VCaP (cell line): Measurements from ENCODE around the gene ADGRD2.

Experiments used
- H3K27ac ChIP-seq: fragments of 450-650 bp; 2 replicates; pipeline ENCODE4 v1.5.1; 2017
- TF ChIP-seq, protein P1 (sequence below): fragments of 450-650 bp; conservative IDR thresholded peaks from 2 replicates; pipeline ENCODE4 v1.5.1; 2017; ENCODE audit warnings: mild to moderate bottlenecking, moderate library complexity

The ADGRD2 gene

DNA sequence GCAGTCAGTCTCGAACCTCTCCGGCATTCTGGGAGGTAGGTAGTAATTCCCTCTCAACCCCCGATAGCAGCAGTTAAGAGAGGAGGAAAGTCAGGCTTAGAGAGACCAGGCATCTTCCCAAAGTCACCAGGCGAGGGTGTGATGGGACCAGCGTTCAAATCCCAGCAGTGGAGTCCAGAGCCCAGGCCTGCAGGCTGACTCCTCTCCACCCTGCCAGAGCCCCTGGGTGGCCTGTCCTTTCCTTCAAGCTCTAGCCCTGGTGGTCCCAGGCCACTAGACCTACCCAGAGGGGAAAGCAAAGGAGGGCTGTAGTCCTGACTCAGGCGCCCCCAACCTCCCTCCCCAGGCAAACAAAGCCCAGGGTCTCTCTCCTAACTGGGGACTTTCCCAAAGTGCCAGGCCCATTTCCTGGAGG is 61.2 kb downstream of the ADGRD2 start:
- no peak overlapping the region for H3K27ac ChIP-seq
- TF ChIP-seq, protein P1, sequence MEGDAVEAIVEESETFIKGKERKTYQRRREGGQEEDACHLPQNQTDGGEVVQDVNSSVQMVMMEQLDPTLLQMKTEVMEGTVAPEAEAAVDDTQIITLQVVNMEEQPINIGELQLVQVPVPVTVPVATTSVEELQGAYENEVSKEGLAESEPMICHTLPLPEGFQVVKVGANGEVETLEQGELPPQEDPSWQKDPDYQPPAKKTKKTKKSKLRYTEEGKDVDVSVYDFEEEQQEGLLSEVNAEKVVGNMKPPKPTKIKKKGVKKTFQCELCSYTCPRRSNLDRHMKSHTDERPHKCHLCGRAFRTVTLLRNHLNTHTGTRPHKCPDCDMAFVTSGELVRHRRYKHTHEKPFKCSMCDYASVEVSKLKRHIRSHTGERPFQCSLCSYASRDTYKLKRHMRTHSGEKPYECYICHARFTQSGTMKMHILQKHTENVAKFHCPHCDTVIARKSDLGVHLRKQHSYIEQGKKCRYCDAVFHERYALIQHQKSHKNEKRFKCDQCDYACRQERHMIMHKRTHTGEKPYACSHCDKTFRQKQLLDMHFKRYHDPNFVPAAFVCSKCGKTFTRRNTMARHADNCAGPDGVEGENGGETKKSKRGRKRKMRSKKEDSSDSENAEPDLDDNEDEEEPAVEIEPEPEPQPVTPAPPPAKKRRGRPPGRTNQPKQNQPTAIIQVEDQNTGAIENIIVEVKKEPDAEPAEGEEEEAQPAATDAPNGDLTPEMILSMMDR = no peak

DNA sequence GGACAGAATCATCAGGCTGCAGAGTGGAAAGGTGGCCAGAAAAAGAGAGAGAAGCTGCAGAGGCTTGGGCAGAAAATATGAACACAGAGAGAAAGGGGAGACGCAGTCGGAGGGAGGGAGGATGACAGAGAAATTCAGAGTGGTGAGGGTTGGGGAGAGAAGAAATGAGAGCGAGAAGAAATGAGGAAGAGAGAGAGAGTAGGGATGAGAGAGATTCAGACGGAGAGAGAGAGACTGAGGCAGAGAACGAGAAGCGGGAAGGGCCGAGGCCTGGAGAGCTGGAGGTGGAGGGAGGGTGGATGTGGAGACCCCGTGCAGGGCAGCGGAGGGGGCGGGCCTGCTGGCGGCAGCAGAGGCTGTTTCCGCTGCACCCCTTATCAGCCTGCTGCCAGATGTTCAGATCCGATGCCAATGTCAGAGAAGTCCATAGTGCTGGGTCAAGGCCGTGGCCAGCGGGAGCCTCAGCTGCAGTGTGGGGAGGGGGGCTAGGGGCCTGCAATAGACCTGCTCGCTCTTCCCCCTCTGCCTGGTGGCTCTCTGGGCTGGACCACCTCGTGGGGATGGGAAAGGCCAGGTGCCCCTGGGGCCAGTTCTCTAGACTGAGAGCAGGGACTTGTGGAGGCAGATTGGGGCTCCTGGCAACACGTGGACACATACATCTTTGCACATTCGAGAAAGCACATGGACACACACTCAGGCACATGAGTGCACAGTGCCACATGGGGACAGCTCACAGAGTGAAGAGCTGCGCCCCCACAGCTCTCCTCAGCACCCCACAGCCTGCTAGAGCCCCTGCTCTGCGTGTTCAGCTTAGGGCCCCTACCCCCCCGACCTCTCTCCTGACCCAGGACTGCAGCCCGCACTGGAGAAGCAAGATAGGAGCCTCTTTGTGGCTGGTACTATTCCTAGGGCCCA is 61.9 kb downstream of the ADGRD2 start:
- TF ChIP-seq, protein P1 = no peak
- no peak overlapping the region for H3K27ac ChIP-seq

DNA sequence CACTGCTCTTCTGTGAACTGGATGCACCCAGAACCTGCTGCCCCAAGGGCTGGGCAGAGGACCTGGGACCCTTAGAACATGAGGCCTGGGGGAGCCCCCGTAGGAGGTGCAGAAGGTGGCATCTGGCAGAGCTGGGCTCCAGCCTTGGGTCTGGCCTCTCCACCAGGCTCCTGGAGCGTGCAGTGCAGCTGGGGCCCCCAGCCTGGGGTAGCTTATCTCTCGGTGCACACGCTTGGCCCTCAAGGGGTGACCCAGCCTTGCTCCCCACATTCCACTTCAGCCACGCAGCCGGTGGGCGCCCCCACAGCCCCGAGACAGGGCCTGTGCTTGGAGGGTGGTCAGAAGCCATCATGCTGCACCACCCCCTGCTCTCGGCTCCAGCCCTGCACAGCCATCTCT is 62.6 kb downstream of the ADGRD2 start:
- TF ChIP-seq, protein P1 = no peak
- H3K27ac ChIP-seq = no peak overlapping the region

DNA sequence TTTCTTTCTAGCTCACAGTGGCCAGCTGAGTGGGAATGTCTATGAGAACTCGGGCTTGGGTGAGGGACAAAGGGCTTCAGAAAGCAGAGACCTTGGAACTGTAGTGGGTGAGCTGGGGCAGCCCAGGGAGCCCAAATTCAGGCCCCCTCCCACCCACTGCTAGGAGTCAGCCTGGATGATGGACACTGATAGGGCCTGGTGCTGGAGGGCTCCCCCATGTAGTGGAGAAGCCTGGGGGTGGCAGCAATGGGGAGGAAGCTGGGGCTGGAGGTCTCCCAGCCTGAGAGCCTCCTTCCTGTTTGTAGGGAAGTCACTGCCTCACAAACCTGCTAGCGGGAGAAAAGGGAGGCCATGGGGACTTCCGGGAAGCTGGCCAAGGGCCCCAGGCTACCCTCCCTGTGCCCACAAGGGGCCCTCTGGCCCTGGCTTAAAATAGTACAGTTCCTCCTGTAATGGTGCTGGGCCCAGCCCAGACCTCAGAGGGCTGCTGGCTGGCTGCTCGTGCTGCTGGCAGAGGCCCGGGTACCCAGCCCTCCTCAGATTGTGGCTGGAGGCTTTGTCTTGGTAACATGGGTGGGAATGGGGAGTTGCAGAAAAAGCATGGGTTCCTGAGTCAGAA is 63.2 kb downstream of the ADGRD2 start:
- no peak overlapping the region for H3K27ac ChIP-seq
- TF ChIP-seq, protein P1 = no peak

DNA sequence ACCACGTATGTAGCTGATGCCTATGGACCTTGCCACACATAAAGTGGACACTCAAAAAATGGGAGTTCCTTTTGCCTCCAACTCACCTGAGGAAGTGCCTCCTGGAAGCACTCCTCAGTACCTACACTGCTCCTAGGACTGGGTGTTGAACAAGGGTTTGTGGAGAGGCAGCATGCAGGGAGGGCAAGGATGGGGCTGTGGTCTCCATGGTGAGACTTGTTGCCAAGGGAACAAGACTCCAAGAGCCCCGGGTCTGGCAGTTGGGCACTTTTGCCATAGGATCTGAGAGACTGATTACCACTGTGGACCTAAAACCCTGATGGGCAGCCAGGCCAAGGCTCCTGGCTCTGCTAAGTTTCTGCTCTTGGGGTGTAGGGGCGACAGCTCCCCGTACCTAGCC is 63.9 kb downstream of the ADGRD2 start:
- TF ChIP-seq, protein P1 = no peak
- H3K27ac ChIP-seq = no peak overlapping the region

DNA sequence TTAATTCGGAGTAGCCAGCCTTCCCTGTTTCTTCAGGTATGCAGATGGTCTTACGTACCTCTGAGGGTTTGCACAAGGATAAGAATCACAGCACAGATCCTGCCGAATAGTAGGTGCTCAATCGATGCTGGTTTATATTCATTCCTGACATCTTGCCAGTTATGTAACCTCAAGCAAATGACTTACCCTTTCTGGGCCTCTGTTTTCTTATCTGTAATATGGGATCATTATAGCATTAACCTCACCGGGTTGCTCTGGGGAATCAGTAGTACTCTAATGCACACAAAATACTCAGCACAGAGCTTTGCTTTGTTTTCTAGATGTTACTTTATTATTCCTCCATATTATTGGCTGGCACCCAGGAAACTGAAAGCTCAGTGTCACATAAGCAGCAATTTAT is 64.6 kb downstream of the ADGRD2 start:
- TF ChIP-seq, protein P1 = no peak
- no peak overlapping the region for H3K27ac ChIP-seq

DNA sequence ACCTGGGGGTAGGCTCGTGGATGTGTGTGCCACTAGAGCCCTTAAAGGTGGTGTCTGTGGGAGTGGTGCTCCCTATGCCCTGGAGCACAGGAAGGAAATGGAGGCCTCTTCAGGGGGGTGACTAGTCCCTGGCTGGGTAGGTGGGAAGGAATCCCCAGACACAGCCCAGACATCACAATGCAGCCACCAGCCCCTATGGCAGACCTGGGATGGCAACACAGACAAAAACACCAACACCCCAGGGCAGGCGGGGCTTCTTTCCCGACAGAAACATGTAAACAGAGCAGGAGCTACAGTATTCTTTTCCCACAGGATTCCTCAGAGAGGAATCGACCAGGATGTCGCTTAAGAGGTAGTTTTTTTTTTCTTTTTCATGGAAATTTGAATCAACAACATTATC is 67.3 kb downstream of the ADGRD2 start:
- TF ChIP-seq, protein P1 = no peak
- no peak overlapping the region for H3K27ac ChIP-seq
